Left lobe of liver (tissue), 2 donors: ENCODE results near the gene SGPL1. TPM values are rescaled to one million over a fixed set of nuclear protein-coding genes. Genes with fewer than 3 reads are reported as not detected.

ENCODE experiments used
- ATAC-seq: fragments of 200-7000 bp; cut with Tn5 transposase; one replicate; pipeline ENCODE4 v1.9.1; 2020; ENCODE audit warnings: mild to moderate bottlenecking, moderate library complexity
- DNase-seq: peaks from one replicate; pipeline ENCODE4 v3.0.0-alpha.2; 2020; ENCODE audit warnings: low spot score
- total RNA-seq: library from RNA; stranded (reverse); gene quantifications from one replicate; pipeline ENCODE4 v1.2.1, GENCODE V29; 2021
- donor health status: DM: no; HTN: no; CAD: no; lungs with moderate emphysema.
- donor health status: DM: no; HTN: yes; CAD: no.

SGPL1 gene
- total RNA-seq, 1 donor from 2014 or later = 40.7 TPM

GRCh38 chr10:70780370-70780760, 35.4 kb upstream of the SGPL1 start:
- DNase-seq = no peak
- ATAC-seq = no peak

GRCh38 chr10:70780772-70781171, 35.0 kb upstream of the SGPL1 start:
- no peak for DNase-seq
- ATAC-seq = no peak

- ATAC-seq = no peak
- DNase-seq = no peak
These were observed 34.2 kb upstream of the SGPL1 start for GRCh38 chr10:70781461-70782051.

DNA sequence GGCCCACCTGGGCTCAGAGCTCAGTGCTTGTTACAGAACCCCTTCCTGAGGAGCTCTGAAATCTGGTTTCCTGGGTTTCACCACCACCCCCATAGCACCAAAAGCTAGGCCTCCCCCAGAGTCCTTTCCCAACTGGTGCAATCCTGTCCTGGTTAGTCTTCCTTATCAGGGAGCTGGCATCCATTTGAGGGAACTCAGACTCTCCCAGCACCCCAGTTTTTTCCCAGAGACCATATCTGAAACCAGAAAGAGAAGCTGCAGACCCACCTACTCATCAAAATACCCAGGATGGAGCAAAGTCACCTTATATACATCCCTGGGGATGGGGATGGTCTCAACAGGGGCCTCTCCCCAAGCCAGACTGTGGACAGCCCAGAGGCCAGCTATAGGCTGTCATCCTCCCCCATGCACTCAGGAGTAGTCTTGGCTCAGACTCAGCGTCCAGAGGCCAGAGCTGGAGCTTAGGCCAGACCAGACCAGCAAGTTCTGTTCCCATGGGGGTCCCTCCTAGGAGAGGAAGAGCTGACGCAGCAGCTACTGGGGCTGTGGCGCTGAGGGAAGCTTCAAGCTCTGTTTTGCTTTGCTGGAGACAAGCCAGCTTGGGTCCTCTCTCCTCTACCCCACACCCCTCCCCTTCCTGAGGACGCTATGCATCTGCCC, 33.5 kb upstream of the SGPL1 start:
- ATAC-seq = no peak

DNA sequence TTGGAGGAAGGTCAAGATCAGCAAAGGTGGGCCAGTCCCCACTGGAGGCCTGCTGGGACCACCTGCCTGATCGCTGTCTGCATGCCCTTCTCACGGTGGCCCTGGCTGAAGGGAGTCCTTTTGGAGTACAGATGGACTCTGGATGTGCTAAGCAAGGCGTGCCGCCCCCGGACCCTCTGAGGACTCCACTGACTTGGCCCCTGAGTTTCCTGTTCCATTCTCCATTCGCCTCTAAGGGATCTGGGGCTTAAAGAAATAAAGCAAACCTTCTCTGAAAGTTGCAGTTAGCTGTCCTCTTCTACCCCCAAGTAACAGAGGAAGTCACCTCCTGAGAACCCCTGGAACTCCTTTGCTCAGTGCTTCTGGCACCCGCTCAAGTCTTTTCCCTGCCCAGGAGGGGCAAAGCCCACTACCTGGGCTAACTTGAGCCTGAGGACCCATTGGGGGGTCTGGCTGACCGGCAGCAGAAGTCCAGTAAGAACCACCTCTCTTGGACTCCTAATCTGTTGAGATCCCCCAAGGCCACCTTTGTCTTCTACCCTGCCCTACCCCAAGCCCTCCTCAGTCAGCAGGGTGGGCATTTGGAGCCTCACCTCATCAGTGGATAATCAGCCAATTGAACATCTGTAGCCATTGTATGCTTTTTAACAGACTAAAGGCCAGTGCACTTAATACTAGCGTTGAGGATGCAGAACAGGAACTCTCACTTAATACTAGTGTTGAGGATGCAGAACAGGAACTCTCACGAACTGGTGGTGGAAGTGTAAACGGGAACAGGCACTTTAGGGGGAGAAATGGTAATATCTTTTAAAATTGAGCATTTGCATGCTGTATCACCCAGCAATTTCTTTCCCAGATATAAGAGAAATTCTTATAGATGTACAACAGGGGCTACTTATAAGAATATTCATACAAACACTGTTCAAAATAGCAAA, 32.7 kb upstream of the SGPL1 start:
- ATAC-seq (no peak), DNase-seq (no peak)

More for the DNA sequence above, 33.5 kb upstream of the SGPL1 start:
- no peak for DNase-seq

DNA sequence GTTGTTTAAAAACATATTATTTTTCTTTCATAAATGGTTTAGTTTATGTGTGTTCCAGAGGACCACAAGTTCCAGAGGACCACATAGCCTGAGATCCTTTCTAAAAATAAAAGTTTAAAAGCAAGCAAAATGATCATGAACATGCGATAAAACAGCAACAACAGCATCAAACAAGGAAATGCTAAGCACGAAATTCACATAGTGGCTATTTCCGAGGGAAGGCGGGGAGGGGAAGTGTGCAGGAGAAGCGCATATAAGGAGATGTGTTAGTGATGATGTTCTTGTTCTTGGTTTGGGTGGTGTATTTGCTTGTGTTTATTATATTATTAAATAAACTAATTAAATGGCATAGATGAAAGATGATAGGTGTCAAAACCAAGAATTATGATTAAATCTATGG, 31.7 kb upstream of the SGPL1 start:
- DNase-seq (no peak), ATAC-seq (no peak)

GRCh38 chr10:70784471-70784870, 31.3 kb upstream of the SGPL1 start:
- DNase-seq = no peak
- no peak for ATAC-seq

DNA sequence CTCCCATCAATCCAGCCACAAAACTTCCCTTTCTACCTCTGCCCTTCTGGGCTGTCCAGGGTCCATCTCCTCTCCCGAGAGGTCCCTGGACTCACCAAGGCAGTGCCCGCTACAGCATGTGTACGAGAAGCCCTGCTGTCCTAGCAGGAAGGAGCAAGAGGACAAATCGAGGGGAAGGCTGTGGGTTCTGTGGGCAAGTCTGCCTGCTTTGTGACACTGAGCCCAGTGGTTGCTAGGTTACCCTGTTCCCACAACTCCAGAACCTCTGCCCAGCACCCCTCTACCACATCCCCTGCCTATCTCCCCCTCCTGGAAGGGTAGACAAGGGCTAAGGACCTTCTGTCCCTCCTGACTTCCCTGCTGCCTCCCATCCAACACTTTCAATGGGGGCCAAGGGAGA, 30.6 kb upstream of the SGPL1 start, which contains the start of gene TBATA:
TBATA (minus strand) TSS at position 188 of the 400 bp plus-strand sequence. CDS start 1,998 bp downstream, outside the sequence.
- DNase-seq (no peak), ATAC-seq (no peak)

DNA sequence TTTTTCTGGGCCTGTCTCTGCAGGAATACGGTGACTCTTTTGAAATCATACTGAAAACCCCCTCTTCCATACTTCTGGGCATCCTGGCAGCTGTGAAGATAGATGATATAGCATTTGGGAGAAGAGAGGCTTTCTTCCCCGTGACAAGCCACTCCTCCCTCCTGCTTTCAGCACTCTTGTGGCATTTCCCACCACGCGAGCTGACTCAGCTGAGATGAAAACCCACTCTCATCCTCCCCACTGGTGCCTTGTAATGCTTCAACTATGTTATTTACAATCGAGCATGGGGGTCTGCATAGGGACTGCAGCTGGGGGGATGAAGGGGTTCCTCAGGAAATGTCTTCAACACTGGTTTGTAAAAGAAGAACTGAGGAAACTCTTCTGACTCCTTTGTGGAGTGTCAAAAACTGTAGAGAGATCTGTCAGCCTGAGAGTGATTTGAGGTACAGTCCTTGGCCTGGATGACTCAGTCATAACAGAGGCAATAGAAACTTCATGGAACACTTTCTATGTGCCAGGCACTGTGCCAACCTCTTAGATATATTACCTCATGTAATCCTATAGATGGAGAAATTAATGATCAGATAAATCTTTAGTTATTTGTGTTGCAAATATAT, 28.8 kb upstream of the SGPL1 start:
- DNase-seq (no peak), ATAC-seq (no peak)

GRCh38 chr10:70791386-70792039, 24.2 kb upstream of the SGPL1 start:
- DNase-seq (no peak), ATAC-seq (no peak)

DNA sequence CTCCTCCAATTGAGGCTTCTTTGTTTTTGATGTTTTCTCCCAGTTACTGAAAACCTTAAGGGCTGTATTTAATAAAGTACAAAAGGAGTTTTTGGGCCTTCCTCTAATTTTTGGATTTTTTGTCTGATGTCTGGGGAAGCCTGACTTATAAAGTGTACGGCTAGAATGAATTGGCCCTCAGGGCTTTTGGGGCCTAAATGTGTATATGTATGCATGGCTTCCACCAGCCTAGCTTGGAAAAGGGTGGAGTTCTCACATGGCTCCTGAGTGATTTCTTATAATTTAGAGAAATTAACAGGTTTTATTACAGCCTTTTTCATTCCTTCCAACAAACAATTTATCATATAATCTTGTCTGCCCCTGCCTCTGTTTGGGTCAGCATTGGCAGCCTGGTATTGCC, 20.1 kb upstream of the SGPL1 start:
- ATAC-seq (no peak), DNase-seq (no peak)

- DNase-seq = no peak
- no peak for ATAC-seq
These were observed 17.9 kb upstream of the SGPL1 start for GRCh38 chr10:70797840-70798239.

GRCh38 chr10:70799124-70799523, 16.6 kb upstream of the SGPL1 start:
- DNase-seq (no peak), ATAC-seq (no peak)

DNA sequence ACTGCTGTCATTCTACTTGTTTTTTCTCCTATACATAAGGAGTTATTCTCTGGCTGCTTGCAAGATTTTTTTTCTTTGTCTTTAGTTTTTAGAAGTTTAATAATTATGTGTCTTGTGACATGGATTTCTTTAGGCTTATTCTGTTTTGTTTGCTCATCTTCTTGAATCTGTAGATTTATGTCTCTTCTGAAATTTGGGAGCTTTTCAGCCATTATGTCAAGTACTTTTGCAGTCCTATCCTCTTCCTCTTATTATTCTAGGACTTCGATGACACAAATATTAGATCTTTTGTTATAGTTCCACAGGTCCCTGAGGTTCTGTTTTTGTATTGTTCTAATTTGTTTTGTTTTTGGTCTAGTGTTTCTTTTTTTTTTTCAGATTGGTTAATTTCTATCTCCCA, 13.9 kb upstream of the SGPL1 start:
- ATAC-seq (no peak), DNase-seq (no peak)

- DNase-seq (no peak), ATAC-seq (no peak)
These were observed 11.8 kb upstream of the SGPL1 start for GRCh38 chr10:70803775-70804420.

GRCh38 chr10:70804421-70804808, 11.3 kb upstream of the SGPL1 start:
- ATAC-seq (no peak), DNase-seq (no peak)

DNA sequence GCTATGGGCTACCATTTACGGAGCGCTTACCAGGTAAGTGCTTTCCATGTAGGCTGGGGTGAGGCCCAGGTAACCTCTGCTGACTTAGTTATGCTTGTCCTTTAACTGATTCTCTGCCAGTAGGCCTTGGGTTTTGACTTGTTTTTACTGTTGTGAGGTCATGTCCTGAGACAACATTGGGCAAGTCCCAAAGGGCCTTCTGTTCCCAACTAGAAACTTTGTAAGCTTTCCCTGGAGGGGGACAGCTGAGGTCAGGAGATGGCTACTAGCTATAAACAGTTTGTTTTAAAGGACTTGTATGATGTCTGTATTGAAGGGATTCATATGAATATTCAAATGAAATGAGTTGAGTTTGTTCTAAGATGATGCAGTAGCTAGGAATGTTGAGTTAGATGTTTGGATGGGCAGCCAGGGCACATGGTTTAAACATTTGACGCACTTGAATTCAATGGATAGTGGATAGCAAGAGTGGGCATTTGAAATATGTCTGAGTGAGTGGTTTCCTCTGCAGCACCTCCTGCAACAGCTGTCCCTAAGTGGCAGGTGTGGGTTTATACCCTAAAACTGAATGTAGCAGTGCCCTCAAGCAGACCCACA, 10.0 kb upstream of the SGPL1 start:
- ATAC-seq (peak; percentile 48), DNase-seq (no peak)

DNA sequence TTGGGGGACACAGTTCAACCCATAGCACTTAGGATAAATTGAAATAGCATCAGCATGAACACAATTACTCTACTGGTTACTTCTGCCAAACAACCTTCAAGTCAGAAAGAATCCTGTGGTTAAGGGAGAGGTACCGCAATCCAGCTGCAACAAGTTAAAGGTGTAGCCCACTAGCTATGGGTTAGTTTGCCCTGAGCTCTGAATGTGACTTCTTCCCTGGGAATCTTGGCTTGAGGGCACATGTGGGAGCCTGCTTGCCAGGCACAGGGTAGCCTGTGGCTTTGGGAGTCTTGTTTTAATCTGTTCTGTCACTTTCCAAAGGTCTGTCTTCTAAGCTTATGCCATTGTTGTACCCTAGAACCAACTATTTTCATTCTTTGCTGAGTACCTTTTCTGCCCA, 8.9 kb upstream of the SGPL1 start:
- no peak for ATAC-seq
- no peak for DNase-seq

- ATAC-seq (no peak), DNase-seq (no peak)
These were observed 8.2 kb upstream of the SGPL1 start for GRCh38 chr10:70807556-70807955.
